Cerebellar nuclear complex (tissue), 1 donor: Measurements from ENCODE around the gene EIF6.
"Not testable (repeated sequence)": the region's sequence is repeated elsewhere in the genome, so short reads cannot be mapped to it uniquely, and the experiment has no call there.

Experiments
- DNase-seq, 2 experiments: peaks; one replicate each; lab custom pipeline; 2025; lab: John Stamatoyannopoulos, UW

The EIF6 gene

DNA sequence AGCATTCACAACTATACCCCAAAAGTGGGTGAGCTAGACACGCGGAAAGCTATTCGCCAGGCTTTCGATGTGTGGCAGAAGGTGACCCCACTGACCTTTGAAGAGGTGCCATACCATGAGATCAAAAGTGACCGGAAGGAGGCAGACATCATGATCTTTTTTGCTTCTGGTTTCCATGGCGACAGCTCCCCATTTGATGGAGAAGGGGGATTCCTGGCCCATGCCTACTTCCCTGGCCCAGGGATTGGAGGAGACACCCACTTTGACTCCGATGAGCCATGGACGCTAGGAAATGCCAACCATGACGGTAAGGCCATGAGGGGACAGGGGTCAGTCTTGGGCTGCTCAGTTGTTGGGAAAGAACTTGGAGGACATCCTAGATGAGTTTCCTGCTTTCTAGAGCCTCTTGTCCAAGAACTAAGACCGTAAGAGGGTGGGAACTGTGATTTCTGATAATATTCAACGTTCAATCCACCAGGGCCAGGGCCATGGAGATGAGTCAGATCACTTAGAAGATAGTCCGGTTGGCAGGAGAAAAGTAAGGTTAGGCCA, 30.0 kb downstream of the EIF6 start:
- no peak for DNase-seq

DNA sequence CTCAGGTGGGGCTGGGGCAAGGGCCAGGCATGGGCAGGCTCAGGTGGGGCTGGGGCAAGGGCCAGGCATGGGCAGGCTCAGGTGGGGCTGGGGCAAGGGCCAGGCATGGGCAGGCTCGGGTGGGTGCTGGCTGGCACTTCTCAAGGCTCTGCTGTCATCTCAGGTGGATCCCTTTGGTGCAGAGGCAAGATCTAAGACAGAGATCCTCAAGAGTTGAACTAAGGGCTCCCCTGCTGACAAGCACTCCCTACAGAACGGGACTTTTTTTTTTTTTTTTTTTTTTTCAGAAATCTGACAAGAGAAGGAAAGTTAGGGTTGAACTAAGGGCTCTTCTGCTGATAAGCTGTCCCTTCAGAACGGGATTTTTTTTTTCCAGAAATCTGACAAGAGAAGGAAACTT, 31.6 kb downstream of the EIF6 start:
- no peak for DNase-seq

DNA sequence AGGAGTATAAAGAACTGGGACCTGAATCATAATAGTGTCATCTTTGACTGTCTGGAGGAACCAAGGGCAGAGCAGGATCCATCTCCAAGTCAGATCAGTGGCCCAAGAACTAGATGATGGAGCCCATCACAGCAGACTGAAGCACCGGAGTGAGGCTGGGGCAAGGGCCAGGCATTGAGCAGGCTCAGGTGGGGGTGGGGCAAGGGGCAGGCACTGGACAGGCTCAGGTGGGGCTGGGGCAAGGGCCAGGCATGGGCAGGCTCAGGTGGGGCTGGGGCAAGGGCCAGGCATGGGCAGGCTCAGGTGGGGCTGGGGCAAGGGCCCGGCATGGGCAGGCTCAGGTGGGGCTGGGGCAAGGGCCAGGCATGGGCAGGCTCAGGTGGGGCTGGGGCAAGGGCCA, 32.0 kb downstream of the EIF6 start:
- DNase-seq, result not testable (repeated sequence)

DNA sequence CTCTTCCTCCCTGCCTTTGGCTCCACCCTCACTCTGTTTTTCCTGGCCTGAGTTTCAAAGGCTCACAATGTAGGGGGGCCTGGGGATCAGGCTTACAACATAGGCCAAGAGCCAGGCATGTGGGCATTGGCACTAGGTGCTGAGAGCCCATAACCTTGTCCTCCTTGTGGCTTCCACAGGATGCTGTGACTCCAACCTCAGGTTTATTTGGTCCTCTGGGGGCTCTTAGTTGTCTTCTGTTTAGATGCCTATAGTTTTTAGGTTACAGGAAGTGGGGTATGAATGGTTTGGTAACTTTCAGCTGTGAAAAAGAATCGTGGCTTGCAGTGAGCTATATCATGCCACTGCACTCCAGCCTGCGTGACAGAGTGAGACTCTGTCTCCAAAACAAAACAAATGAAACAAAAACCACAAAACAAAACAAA, 32.5 kb downstream of the EIF6 start:
- DNase-seq, result no peak

DNA sequence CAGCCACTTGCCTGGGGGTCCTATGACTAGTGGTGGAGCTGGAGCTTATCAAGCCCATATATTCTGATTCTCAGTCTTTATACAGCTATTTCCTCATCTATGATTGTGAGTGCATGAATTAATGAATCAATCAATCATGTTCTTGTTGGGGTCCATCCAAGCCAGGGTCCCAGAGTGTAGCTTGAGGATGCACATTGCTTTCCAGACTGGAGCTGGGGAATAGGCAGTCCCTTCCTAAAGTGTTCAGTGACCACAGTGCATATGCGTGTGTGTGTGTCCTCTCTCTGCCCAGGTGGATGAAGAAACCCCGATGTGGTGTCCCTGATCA, 33.0 kb downstream of the EIF6 start:
- DNase-seq, result no peak

DNA sequence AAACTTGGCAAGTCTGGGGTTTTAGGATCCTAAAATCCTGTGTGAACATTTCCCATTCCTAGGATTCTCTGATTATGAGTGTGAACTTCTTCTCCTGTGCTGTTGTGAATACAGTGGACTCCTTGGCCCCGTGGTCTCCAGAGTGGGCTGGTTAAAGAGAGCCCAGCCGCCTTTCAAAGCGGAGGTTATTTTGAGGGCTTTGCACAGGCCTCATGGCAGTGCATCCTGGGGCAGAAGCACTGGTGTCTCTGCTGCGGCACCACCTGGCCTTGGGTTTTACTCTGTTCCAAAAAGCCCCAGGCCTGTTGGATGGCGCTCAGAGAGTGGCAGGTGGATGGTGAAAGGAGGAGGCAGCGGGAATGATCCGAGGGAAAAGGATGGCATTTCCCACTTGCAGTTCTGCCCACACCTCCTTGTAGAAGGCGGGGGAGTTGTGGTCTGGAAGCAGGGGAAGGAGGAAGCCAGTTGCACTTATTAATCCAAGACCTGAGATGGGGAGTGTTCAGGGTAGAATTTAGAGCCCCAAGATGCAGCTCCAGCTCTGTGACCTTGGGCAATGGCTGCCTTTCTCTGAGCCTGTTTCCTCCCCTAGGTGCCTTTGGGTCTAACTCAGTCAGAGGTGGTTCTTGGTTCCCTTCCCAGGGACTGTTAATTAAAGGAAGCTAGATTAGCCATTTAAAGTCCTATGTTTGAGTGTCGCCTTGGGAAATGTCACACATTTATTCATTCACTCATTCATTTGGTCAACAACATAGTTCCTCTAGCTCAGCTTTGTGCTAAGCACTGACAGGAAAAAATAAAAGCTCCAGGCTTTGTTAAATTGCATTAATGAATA, 35.7 kb downstream of the EIF6 start:
- peak; percentile 72 to 97 for DNase-seq

DNA sequence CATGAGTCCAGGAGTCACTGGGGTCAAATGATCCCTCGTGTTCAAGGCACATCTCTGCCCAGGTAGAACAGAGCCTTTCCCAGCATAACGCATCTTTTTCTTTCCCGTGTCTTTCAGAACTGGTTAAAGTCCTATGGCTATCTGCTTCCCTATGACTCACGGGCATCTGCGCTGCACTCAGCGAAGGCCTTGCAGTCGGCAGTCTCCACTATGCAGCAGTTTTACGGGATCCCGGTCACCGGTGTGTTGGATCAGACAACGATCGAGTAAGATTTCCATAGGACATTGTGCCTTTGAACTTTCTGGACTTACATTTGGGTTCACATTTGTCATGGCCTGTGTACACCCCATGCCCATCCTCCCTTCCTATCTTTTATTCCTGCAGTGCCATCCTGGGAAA, 37.8 kb downstream of the EIF6 start:
- DNase-seq, result no peak

DNA sequence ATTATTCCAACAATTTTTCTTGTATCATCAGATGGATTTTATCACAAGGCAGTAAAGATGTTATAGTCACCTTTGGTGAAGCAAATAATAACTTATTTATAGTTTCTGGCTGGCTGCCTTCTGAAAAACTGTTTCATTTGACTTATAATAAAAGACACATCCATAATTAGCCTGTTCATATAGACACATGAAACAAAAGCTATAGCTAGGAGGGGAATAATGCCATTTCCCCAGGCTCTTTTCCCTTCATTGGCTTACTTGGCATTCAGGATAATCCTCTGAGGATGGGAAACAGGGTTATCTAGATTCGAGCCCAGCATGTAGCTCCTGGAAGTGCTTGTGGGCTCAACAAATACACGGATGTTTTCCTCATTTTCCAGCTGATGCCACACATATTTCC, 40.6 kb downstream of the EIF6 start:
- DNase-seq, result no peak

DNA sequence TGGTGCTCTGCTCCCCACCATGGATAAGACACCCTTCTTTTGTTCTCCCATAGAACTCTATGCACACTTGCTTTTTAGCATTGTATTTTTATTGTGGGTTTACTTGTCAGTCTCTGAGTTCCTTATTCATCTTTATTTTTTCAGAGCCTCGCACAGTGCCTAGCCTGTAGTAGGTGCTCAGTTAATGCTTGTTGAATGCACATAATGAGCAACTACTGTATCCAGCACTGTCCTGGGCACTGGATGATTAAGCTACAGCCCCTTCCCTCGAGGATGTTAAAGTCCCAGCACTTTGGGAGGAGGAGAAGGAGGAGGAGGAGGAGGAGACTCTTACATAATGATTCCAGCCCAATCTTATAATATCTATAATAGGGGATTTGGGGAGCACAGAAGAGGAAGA, 41.3 kb downstream of the EIF6 start:
- no peak for DNase-seq

DNA sequence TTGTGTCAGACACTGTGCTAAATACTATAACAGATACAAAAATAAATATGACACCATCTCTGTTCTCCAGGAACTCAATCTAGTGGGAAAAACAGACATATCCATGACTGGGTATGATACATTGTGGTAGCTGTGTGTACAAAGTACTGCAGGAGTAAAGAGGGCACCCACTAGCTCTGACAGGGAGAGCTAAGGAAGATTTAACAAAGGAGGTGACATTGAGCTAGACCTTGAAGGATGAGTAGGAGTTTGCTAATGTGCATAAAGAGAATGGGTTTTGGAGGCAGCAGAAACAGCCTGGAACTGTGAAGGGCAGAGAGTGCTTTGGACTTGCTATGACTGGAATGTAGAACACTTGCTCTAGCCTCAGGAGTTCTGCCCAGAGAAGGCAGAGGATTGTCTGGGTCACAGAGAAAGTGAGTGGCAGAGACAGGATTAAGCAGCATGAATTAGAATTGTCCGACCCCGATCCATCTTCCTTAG, 43.7 kb downstream of the EIF6 start:
- no peak for DNase-seq

DNA sequence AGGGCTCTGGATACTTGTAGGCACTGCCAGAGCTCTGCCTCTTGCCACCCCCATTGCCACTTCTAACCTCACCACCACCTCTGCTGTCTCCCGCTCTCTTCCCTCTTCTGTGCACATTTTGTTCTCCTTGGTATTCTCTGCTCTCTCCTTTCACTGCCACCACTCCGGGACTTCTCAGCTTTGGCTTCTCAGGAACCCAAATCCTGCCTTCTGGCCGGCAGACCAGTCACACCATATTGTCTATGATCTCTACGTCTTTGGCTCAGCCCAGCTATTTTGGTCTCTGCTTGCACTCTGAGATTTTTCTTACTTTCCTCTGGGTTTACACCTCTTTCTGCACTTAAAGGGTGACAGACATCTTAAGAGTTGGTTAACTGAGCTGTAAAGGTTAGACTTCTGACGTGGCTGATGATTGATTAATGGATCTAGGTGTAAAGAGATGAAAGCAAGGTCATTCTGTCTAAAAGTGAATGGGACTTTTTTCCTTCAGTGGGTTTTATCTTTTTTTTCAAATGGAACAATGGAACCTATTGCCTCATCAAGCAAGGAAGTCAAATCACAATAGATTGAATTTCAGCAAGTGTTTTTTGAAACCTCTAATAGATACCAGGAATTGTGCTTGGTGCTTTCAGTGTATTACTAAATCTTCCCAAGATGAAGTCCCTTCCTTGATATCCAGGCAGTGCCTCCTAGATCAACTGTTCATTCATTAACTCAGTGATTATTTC, 44.3 kb downstream of the EIF6 start:
- DNase-seq, result peak in 1 of 2 experiments; percentile 52

DNA sequence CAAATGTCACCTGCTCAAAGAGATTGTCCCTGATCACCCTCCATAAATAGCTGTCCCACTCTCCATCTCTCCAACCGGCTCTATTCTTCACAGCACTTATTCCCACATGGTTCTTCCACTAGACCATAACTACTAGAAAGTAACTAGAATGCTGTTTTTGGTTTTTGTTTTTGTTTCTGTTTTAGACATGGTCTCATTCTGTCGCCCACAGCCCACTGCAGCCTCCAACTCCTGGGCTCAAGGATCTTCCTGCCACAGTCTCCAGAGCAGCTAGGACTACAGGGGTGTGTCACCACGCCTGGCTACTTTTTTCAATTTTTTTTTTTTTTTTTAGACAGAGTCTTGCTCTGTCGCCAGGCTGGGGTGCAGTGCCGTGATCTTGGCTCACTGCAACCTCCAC, 45.8 kb downstream of the EIF6 start:
- DNase-seq, result no peak

DNA sequence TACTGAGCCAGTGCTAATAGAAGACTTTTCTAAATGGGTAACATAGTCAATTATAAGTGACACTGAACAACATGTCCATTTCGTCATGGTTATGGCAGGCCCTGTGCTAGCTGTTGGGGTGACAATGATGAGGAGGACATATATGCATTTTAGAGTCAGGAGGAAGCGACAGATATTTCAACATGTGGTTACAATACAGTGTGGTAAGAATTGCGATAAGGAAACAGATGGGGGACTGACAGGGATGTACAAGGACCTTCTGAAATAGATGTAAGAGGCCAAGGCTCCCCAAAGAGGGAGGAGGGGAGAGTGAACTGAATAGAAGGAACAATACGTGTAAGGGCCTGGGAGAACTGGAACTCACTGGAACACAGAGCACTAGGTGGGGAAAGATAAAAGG, 46.4 kb downstream of the EIF6 start:
- DNase-seq, result no peak

DNA sequence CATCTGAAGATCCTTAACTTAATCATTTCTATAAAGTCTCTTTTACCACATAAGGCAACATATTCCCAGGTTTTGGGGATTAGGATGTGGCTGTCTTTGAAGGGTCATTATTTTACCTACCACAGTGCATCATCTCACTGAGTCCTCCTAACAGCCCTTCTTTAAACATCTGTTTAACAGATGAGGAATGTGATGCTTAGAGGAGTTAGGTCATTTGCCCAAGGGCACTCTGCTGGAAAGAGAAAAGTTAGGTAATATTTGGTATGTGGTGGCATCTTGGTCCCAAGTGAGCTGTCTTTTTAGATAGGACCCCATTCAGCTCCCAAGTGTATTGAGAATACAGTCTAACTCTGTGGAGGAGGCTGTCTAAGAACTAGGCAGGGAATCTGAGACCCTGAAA, 47.1 kb downstream of the EIF6 start:
- no peak for DNase-seq

DNA sequence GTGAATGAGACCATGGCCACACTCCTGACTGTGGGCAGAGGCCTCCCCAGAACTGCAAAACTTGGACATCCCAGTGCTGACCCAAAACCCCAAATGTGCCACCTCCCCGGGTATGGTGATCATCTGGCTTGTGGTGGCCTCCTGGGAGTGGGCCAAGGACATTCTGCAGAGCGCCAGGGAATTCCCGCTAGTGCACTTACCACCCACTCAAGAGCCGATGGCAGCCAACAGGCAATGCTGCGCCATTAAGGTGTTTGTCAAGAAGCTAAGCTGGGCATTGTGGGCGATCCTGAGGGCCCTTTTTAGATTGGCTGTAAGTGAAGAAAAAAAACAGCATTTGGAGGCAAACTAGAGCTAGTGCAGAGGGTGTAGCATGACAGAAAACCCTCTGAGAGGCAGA, 48.7 kb downstream of the EIF6 start:
- DNase-seq, result no peak

DNA sequence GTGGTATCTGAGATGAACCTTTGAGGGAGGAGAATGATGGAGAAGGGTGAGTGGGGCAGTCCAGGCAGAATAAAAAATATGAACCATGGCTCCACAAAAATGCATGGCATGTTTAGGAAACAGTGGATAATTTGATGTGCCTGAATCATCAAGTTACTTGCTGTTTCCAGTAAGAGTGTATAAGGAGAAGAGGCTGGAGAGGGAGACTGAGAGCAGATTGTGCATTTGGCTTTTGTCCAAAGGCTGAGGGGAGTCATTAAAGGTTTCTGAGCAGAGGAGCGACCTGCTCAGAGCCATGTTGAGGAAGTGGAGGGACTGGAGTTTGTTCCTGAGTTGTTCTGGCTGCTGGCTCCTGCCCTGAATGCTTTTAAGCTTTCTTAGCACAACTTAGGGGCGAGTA, 52.0 kb downstream of the EIF6 start:
- peak in 1 of 2 experiments; percentile 38 for DNase-seq
